DMS53 treated with DMSO at 0.1 percent for 48 hours (cell line): ENCODE results near the gene CCDC124.

Source experiments
- DNase-seq: peaks from one replicate; lab custom pipeline; 2025; ENCODE audit not compliant: unreplicated experiment; lab: John Stamatoyannopoulos, UW

Gene CCDC124

GRCh38 chr19:17933414-17934129 lies 757 bp downstream of the CCDC124 start:
- peak; percentile 51 for DNase-seq

GRCh38 chr19:17936379-17936778 lies 3.6 kb downstream of the CCDC124 start:
- DNase-seq, result no peak

- DNase-seq, result no peak
Observed at GRCh38 chr19:17937371-17937900, 4.6 kb downstream of the CCDC124 start.

- DNase-seq, result peak; percentile 17
Observed at GRCh38 chr19:17938092-17938845, 5.5 kb downstream of the CCDC124 start.

GRCh38 chr19:17942181-17942580 lies 9.4 kb downstream of the CCDC124 start:
- DNase-seq, result no peak

GRCh38 chr19:17942582-17943273 lies 9.9 kb downstream of the CCDC124 start:
- DNase-seq, result no peak

GRCh38 chr19:17943274-17944221 lies 10.7 kb downstream of the CCDC124 start:
- no peak for DNase-seq

- no peak for DNase-seq
Observed at GRCh38 chr19:17944301-17944700, 11.5 kb downstream of the CCDC124 start.

GRCh38 chr19:17946965-17947784 lies 14.4 kb downstream of the CCDC124 start:
- DNase-seq, result no peak

- DNase-seq, result peak; percentile 73
Observed at GRCh38 chr19:17947815-17948513, 15.1 kb downstream of the CCDC124 start.

- DNase-seq, result no peak
Observed at GRCh38 chr19:17948514-17948900, 15.7 kb downstream of the CCDC124 start.

- DNase-seq, result no peak
Observed at GRCh38 chr19:17948931-17949930, 16.4 kb downstream of the CCDC124 start.

GRCh38 chr19:17949956-17950309 lies 17.1 kb downstream of the CCDC124 start:
- no peak for DNase-seq

GRCh38 chr19:17950310-17951156 lies 17.7 kb downstream of the CCDC124 start:
- DNase-seq, result no peak

- DNase-seq, result no peak
Observed at GRCh38 chr19:17951157-17951989, 18.6 kb downstream of the CCDC124 start.
